Measurements from ENCODE around the gene CEP295NL. TPM values are rescaled to one million over a fixed set of nuclear protein-coding genes. Genes with fewer than 3 reads are reported as not detected.
A peak's percentile ranks its signal among the peaks of the same experiment; 100 is the strongest.
"Not testable (repeated sequence)": the region's sequence is repeated elsewhere in the genome, so short reads cannot be mapped to it uniquely, and the experiment has no call there.

Gene CEP295NL
- total RNA-seq, 1 donor from 2014 or later: 1.5 TPM

DNA sequence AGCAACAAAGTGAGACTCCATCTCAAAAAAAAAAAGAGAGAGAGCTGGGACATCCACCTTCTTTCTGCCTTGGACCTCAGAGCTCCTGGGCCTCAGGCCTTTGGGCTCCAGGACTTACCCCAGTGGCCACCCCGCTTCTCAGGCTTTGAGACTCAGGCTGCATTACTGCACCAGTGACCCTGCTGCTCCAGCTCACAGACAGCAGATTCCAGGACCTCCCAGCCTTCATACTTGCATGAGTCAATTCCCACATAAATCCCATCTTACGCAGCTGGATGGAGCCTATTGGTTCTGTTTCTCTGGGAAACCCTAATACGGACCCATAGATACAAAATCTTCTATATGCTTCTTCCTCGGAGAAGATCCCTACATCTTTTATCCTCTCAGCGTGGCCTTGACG is 2.1 kb upstream of the CEP295NL start:
- no peak for DNase-seq (ENCODE audit: low read depth)

DNA sequence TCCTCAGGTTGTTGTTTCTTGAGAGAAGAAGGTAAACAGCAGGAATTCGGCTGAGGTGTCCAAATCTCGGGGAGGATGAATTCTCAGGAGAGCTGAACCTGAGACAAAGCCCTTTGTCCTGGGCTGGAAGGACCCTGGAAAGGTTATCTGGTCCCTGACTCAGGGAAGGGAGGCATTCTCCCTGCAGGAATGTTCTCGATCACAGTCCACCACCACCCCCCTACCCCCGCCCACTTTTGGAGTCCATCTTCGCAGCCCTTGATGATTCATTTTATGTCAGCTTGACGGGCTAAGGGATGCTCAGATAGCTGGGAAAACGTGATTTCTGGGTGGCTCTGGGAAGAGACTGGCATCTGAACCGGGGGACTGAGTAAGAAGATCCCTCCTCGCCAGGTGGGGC is 1.4 kb upstream of the CEP295NL start:
- DNase-seq (ENCODE audit: low read depth): no peak

DNA sequence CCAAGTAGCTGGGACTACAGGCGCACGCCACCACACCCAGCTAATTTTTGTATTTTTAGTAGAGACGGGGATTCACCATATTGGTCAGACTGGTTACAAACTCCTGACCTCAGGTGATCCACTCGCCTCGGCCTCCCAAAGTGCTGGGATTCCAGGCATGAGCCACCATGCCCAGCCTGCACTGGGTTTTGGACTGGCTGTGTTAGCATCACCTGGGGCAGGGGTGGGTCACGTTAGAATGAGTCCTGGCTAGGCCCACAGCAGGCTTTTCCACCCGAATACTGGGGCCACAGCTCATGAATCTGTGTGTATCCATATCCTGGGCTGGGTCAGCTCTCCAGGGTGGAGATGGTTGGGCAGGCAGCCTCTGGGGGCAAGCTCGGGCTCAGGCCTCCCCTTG is 770 bp downstream of the CEP295NL start:
- not testable (repeated sequence) for DNase-seq (ENCODE audit: low read depth)

DNA sequence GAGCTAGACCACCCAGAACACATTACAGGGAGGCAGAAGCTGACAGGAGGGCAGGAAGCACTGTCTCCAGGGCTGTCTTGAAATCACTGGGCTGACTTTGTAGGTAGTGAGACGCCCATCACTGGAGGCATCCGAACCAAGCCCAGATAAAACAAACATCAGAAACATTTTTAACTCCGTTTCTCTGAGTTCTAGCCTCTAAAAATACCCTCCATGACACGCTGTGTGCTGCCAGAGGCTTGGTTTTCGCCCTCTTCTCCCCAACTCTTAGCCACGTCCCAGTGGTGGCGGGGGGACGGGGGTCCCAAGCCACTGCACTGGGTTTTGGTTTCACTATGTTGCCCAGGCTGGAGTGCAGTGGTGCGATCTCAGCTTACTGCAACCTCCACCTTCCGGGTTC is 1.2 kb downstream of the CEP295NL start:
- no peak for DNase-seq (ENCODE audit: low read depth)

DNA sequence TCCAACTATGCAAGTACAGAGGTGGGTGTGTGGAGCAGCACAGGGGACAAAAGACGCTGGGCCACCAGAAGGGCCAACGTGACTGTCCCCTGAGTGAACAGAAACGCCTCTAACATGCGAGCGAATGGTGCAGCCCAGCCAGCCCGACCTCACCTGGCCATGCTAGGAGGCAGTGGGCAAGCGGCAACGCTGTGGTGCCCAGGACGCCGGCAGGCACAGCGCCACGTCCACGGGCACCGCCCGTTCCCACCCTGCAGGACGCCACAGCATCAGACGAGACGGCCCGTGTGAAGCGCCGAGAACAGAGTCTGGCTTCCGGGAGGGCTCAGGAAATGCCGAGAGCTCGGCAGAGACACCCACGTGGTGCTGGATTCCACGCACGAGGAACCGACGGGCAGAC is 2.2 kb downstream of the CEP295NL start:
- DNase-seq (ENCODE audit: low read depth): no peak

DNA sequence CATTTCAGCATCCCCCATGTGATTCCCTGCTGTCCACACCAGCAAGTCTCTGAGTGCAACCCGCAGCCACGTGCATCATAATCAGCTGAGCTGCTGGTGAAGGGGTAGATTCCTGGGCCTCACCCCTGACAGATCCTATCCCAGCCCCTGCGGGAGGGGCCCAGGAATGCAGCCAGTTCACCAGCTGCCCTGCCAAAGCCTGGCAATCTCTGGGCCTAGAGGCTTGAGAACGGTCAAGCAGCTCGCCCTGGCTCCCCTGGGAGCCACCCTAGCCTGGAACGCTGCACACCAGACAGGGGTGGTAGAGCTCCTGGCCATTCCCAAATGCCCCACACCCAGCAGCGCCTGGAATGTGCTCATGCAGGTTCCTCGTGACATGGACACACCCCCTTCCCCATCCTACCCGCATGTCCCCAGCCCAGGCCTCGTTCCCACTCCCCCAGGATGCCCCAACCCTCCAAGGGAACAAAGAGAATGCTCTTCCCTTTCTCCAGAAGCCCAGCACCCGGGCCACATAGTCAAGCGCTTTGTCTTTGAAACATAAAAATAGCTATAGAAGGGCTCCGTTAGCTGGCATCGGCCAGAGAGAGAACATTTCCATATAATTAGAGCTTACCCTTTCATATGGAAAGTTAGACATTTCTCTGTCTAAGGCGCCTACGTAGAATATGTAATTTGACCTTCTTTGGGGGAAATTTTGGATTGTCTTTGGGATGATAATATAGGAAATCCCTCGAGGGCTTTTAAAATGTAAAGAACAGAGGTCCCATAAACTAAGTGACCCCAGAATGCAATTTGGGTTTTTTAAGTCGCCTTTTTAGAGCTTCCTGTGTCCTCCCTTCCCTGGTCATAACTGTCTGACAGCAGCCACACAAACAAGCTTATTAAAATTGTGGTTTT is 3.4 kb downstream of the CEP295NL start:
- peak; percentile 27 for DNase-seq (ENCODE audit: low read depth)

DNA sequence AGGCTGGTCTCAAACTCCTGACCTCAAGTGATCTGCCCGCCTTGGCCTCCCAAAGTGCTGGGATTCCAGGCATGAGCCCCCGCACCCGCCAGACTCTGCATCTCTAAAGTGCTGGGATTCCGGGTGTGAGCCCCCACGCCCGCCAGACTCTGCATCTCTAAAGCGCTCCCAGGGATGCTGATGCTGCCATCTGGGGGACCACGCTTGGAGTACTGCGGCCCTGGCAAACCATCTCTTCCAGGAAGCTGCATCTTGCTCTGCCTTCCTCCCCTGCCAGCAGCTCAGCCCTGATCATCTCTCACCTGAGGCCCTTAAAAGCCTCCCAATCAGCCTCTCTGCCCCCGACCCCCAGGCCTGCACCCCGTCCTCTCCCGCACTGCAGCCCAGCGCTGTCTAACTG is 4.1 kb downstream of the CEP295NL start:
- DNase-seq (ENCODE audit: low read depth): no peak

DNA sequence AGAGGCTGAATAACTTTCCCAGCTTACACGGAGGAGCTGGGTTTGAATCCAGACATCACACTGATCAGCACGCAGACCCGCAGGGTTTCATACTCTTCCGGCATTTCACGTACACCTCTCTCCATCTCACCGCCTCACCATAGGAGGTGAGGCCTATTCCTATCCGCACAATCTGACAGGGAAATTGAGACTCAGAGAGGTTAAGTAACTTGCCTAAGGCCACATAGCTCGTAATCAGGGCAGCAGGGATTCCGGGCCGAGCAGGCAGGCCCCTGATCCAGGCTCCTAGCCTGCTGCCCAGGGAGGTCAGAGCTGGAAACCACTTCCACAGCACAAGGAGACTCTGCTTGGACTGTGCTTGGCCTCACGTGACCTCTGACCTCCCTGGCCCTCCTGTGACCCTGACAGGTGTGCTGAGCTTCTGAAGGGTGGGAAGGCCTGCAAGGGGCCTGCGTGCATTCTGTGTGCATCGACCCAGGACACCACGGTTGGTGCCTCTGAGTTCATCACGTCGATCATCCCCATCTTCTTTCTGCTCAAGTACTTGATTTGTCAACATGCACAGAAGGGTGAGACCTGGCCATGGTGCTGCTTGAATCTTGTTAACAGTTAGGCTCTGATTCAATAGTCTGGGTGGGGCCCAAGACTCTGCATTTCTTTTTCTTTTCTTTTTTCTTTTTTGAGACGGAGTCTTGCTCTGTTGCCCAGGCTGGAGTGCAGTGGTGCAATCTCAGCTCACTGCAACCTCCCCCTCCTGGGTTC is 4.7 kb downstream of the CEP295NL start:
- no peak for DNase-seq (ENCODE audit: low read depth)

DNA sequence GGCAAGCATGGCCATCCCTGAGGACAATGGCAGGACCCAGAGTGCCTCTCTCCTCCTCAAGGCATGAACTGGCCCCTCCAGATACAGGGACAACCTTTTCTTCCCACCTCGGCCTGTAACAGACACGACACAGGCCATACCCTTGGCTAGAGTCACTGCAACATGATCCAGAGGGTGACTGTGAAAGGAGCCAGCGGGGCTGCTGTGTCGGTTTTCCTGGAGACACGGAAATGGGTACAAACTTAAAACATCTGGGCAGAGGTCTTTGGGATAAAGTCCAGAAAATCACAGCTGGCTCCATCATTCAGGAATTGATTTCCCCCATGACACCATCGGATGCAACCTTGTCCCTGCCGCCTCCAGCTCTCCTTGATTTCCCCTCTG is 5.3 kb downstream of the CEP295NL start:
- no peak for DNase-seq (ENCODE audit: low read depth)

DNA sequence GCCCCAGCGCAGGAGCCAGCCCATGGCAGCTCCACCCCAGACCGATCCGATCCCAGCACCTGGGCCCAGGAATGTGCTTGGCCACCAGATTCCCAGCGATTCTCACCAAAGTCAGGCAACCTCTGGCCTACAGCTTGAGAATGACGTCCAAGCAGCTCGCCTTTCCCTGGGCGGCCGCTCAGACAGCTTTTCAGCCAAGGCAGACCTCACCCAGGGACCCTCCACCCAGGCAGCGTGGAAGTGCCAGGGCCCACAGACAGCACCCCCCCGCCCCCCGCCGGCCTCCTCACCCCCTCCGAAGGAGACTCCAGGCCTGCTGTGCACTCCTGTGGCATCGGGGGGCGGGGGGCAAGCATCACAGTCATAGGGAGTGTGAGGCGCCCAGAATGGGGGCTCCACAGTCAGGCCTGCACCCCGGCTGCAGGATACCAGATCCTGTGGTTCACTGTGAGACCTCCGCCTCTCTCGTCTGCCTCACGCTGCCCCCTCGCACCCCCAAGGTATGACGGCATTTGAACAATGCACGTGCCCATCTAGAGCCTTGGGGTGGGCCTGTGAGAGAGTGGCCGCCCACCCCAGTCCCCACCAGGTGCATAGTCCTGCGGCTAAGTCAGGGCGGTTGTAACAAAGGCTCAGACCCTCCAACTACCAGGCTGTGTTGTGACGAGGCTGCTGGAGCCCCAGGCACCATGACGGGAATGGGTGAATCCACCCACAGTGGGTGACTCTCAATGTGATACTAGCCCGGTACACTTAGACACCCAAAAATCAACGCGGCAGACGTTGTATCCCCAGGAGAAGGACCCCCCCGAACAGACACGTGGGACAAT is 6.0 kb downstream of the CEP295NL start:
- no peak for DNase-seq (ENCODE audit: low read depth)

DNA sequence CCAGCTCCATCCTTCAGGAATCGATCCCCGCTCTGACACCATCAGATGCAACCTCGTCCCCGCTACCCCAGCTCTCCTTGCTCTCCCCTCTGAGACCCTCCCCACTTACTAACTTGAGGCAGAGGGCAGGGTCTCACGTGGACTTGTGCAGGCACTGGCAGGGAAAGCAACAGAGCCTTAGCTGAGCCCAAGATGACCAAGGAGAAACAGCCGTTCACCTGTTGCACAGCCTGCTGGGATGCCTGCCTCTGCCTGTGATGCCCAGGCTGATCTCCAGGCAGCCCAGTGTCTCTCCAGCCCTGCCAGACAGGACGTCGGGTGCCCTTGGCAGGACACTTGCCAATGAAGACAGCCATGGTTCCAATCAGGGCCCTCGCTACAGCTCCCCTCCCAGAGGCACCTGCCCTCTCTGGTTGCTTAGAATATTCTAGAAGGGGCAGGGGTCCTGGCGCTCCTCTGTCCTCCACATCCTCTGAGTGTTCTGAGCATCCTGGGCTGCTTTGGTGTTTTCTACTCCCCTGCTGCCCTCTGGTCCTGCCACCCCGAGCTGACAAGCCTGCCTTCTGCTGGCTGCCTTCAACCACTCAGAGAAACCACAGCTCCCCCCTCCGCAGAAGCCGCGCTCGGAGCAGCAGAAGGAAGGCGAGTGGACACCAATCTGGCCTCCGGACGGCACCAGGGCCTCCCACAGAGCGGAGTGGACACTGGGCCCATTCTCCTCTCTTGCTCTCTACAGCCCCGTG is 6.7 kb downstream of the CEP295NL start:
- DNase-seq (ENCODE audit: low read depth): no peak

DNA sequence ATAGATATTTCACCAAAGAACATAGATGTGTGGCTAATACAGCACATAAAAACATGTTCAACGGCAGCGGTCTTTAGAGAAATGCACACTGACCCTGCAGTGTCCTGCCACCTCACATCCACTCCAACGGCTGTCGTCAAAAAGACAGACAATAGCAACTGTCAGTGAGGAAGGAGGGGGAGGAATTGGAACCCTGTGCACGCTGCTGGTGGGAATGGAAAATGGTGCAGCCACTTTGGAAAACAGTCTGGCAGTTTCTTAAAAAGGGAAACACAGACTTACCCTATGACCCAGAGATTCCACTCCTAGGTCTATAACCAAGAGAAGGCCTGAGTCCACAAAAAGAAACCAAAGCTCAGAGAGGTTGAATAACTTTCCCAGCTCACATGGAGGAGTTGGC is 7.7 kb downstream of the CEP295NL start:
- DNase-seq (ENCODE audit: low read depth): no peak

DNA sequence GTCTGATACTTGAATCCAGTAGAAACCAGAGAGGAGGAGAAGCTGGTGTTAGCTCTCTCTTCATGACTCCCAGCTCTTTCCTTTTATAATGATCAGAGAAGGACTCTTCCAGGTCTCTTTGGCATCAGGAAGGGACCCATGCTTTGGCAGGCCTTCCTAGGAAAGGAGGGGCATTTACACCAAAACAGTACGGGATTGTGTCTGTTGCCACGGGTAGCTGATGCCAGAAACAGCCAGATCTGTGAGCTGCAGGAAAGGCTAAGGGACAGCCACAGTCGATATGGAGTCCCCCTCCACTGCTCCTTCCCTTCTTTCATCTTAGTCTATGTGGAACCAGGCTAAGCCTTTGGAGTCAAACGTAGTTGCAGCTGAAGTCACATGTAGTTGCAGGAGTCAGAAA is 9.3 kb downstream of the CEP295NL start:
- no peak for DNase-seq (ENCODE audit: low read depth)

DNA sequence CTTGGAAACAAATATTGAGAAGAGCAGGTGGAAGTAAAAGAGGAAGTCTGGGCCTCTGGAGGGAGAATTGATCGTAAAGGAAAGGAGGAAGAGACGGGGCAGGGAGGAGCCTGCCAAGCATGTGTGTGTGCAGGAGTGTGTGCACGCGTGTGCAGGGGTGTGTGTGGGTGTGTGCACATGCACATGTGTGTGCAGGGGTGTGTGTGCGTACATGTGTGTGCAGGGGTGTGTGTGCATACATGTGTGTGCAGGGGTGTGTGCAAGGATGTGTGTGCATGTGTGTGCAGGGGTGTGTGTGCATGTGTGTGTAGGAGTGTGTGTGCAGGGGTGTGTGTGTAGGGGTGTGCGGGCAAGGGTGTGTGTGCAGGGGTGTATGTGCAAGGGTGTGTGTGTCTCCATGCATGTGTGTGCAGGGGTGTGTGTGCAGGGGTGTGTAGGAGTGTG is 10.0 kb downstream of the CEP295NL start:
- no peak for DNase-seq (ENCODE audit: low read depth)

DNA sequence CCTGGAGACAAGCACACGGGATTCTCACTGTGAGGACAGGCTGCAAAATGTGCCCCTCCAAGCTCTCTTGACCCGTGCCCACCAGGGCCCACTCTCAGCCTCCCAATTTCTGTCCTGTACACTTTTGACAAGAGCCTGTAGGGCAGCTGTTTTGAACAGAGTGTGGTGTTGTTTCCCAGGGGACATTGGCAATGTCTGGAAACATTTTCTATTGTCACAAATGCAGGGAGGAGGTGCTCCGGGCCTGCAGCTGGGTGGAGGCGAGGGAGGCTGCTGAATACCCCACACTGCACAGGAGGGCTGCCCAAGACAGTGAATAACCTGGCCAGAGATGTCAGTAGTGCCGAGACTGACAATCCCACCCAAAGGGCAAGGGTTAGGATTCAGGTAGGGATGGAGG is 10.5 kb downstream of the CEP295NL start:
- no peak for DNase-seq (ENCODE audit: low read depth)

DNA sequence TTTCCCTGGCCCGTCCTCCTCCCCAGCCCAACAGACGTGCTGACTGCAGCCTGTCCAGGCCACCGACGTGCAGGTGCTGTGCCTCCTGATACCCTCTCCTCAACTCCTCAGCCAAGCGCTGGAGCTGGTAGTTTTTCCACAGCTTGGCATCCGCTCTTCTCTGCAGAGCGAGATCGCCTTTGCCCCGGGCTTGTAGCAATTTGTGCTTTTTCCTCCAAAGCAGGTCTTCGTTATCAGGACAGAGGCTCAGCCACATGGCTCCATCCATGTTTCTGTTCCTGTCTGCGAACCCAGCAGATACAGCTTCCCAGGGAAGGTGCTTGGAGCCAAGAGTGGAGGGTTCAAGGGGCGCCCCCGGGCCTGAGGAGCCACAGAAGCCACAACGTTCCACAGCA is 10.9 kb downstream of the CEP295NL start:
- DNase-seq (ENCODE audit: low read depth): no peak

DNA sequence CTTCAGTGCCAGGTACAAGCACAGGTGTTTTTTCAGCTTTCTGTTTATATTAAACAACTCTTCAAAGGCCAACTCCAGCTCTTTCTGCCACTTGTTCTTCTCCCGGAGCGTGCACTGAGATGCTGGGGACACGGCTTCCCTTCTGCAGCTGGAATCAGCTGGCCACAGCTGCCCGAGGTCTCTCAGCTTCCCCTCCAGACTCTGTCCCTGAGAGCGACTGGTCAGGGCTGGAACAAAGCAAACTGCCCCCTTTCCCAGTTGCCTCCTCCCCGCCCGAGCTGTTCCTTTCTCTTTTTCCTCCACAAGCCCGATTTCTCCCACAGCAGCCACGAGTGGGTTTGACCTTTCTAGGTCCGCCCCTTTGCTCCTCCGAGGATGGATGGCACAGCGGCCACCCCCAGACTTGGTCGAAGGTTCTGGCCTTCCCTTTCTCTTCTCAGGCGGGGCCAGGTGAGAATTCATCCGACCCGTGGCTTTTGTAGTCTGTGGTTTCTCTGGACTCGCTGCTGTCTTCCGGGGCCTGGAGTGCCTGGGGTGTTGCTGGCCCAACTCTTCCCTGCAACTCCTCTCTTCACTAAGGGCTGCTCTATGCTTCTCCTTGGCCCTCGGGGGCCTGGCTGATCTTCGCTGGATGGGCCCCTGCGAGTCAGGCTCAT is 11.5 kb downstream of the CEP295NL start:
- DNase-seq (ENCODE audit: low read depth): no peak

DNA sequence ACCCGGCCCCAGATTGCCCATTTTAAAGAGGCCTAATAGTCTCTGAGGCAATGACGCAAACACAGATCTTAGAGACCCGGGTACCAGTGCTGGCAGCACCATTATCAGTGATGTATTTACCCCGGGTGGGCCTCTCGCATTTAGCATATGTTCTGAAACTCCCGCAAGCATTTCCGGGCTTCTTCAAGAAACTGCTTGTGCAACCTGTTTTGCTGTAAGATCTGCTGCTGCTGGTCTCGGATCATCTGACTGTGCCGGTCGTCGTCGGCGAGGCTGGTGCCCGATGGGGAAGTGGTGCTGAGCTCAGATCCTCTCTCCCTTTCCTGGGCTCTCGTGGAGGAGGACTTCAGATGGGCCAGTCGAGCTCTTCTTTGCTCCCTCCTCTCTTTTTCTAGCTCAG is 12.5 kb downstream of the CEP295NL start:
- no peak for DNase-seq (ENCODE audit: low read depth)

DNA sequence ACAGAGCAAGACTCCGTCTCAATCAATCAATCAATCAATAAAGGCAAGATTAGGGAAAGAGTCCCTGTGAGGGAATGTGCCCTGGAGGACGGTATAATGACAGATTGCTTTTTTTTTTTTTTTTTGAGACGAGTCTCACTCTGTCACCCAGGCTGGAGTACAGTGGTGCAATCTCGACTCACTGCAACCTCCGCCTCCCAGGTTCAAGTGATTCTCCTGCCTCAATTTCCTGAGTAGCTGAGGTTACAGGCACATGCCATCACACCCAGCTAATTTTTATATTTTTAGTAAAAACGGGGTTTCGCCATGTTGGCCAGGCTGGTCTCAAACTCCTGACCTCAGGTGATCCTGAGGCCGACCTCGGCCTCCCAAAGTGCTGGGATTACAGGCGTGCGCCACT is 12.9 kb downstream of the CEP295NL start:
- DNase-seq (ENCODE audit: low read depth): not testable (repeated sequence)

DNA sequence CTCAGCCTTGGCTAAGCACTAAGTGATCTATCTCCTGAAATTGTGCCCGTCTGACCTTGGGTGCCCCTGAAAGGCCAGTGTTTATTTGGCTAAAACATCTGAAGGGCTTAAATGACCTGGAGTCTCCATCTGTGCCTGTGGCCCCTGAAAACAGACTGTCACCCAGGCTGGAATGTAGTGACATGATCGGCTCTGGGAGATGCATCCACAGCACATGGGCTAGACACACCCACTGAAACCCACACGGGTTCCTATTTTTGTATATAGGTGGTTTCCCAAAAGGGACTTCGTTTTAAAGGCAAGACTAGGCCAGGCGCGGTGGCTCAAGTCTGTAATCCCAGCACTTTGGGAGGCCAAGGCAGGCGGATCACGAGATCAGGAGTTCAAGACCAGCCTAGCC is 13.5 kb downstream of the CEP295NL start:
- no peak for DNase-seq (ENCODE audit: low read depth)

DNA sequence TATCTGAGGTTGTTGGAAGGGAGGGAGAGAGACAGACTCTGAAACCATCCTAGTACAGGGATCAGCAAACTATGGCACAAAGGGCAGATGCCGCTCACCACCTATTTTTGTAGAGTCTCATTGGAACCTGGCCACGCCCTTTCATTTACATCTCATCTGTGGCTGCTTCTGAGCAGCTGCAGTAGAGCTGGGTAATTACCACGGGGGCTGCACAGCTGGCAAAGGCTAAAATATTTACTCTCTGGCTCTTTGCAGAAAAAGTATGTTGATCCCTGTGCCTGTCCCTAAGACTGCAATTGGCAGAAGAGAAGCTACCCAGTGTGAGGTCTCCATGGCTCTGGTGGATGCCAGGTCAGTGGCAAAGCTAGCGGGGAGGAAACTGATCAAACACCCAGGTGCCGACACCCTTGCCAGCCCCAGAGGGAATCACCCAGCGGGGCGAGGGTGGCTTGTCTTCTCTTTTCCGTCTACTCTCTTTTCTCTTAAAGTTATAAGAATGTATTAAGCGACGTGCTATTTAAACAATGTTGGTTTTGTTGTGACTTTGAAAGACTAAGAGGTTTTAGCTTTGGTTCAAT is 14.0 kb downstream of the CEP295NL start:
- no peak for DNase-seq (ENCODE audit: low read depth)
